ENCODE results near the gene NPAS3.

The NPAS3 gene

GRCh38 chr14:33660248-33660647 lies 721.6 kb downstream of the NPAS3 start:
- Histone ChIP-seq H3K79me2 (ENCODE audit: insufficient read depth, low read length) (no peaks in the 10 kb centered on the region), H3K36me3 (ENCODE audit: insufficient read depth, low read length) (no peaks in the 10 kb centered on the region), H3K27me3 (ENCODE audit: insufficient read depth, low read length, poor library complexity, severe bottlenecking) (no peaks in the 10 kb centered on the region), H3K9me2 (replicated peaks; ENCODE audit: low read depth, low read length) (no peaks in the 10 kb centered on the region), H3K4me1 (ENCODE audit: insufficient read depth, low read length, poor library complexity, severe bottlenecking) (no peaks in the 10 kb centered on the region), H4K20me1 (ENCODE audit: insufficient read depth, low read length, poor library complexity, severe bottlenecking) (no peaks in the 10 kb centered on the region), H3K4me3 (ENCODE audit: low read length, poor library complexity, severe bottlenecking) (no peak overlapping the region), H3K9ac (ENCODE audit: low read depth, low read length, poor library complexity, severe bottlenecking) (no peak overlapping the region), H2AFZ (ENCODE audit: low read length) (no peak overlapping the region), H3F3A (ENCODE audit: low read depth) (no peaks in the 10 kb centered on the region), H3K4me2 (ENCODE audit: low read depth, low read length, poor library complexity, severe bottlenecking) (no peak overlapping the region), H3K9me3 (ENCODE audit: insufficient read depth, low read depth, low read length) (no peaks in the 10 kb centered on the region; the same call in 1 of the 2 replicates)
- TF ChIP-seq CTCF (conservative IDR thresholded peaks at IDR 0.05; ENCODE audit: low read length) = no peak
- no peak for TF ChIP-seq EZH2phosphoT487 (IDR thresholded peaks at IDR 0.05; ENCODE audit: borderline replicate concordance)

GRCh38 chr14:33661101-33661500 lies 722.4 kb downstream of the NPAS3 start:
- no peaks in the 10 kb centered on the region for H3K79me2 ChIP-seq (ENCODE audit: insufficient read depth, low read length)
- H3K9ac ChIP-seq (ENCODE audit: low read depth, low read length, poor library complexity, severe bottlenecking) = no peak overlapping the region
- H3K4me3 ChIP-seq (ENCODE audit: low read length, poor library complexity, severe bottlenecking) = no peak overlapping the region
- H3K9me3 ChIP-seq (ENCODE audit: insufficient read depth, low read depth, low read length) = no peaks in the 10 kb centered on the region; the same call in 1 of the 2 replicates
- H3K27me3 ChIP-seq (ENCODE audit: insufficient read depth, low read length, poor library complexity, severe bottlenecking) = no peaks in the 10 kb centered on the region
- H3F3A ChIP-seq (ENCODE audit: low read depth) = no peaks in the 10 kb centered on the region
- no peaks in the 10 kb centered on the region for H4K20me1 ChIP-seq (ENCODE audit: insufficient read depth, low read length, poor library complexity, severe bottlenecking)
- no peaks in the 10 kb centered on the region for H3K4me1 ChIP-seq (ENCODE audit: insufficient read depth, low read length, poor library complexity, severe bottlenecking)
- TF ChIP-seq EZH2phosphoT487 (IDR thresholded peaks at IDR 0.05; ENCODE audit: borderline replicate concordance) (no peak), CTCF (conservative IDR thresholded peaks at IDR 0.05; ENCODE audit: low read length) (no peak)
- no peaks in the 10 kb centered on the region for H3K36me3 ChIP-seq (ENCODE audit: insufficient read depth, low read length)
- no peaks in the 10 kb centered on the region for H3K9me2 ChIP-seq (replicated peaks; ENCODE audit: low read depth, low read length)
- no peak overlapping the region for H2AFZ ChIP-seq (ENCODE audit: low read length)
- H3K4me2 ChIP-seq (ENCODE audit: low read depth, low read length, poor library complexity, severe bottlenecking) = no peak overlapping the region

- TF ChIP-seq CTCF (conservative IDR thresholded peaks at IDR 0.05; ENCODE audit: low read length) (no peak), EZH2phosphoT487 (IDR thresholded peaks at IDR 0.05; ENCODE audit: borderline replicate concordance) (no peak)
- Histone ChIP-seq H3K36me3 (ENCODE audit: insufficient read depth, low read length) (no peaks in the 10 kb centered on the region), H3K79me2 (ENCODE audit: insufficient read depth, low read length) (no peaks in the 10 kb centered on the region), H3K4me2 (ENCODE audit: low read depth, low read length, poor library complexity, severe bottlenecking) (no peak overlapping the region), H4K20me1 (ENCODE audit: insufficient read depth, low read length, poor library complexity, severe bottlenecking) (no peaks in the 10 kb centered on the region), H3K9me2 (replicated peaks; ENCODE audit: low read depth, low read length) (no peaks in the 10 kb centered on the region), H3K9me3 (ENCODE audit: insufficient read depth, low read depth, low read length) (no peaks in the 10 kb centered on the region; the same call in 1 of the 2 replicates), H3K4me1 (ENCODE audit: insufficient read depth, low read length, poor library complexity, severe bottlenecking) (no peaks in the 10 kb centered on the region), H3K4me3 (ENCODE audit: low read length, poor library complexity, severe bottlenecking) (no peak overlapping the region), H3K9ac (ENCODE audit: low read depth, low read length, poor library complexity, severe bottlenecking) (no peak overlapping the region), H3F3A (ENCODE audit: low read depth) (no peaks in the 10 kb centered on the region), H3K27me3 (ENCODE audit: insufficient read depth, low read length, poor library complexity, severe bottlenecking) (no peaks in the 10 kb centered on the region), H2AFZ (ENCODE audit: low read length) (no peak overlapping the region)
These were observed 729.4 kb downstream of the NPAS3 start for GRCh38 chr14:33668066-33668465.

Measured in Loucy (cell line).